AG10803 (cell line): ENCODE measurements around the gene KCNT1.

Experiments used
- DNase-seq: peaks from one replicate; pipeline ENCODE4 v3.0.0; 2010; ENCODE audit warnings: low read depth
- H3K4me3 ChIP-seq: 2 replicates; pipeline ENCODE4 v1.5.1; 2011; ENCODE audit warnings: mild to moderate bottlenecking, low read length, control low read depth
- CTCF ChIP-seq: conservative IDR thresholded peaks from 2 replicates; pipeline ENCODE4 v1.5.1; 2011; ENCODE audit warnings: mild to moderate bottlenecking, low read length, control low read depth, inconsistent platforms

KCNT1 gene

DNA sequence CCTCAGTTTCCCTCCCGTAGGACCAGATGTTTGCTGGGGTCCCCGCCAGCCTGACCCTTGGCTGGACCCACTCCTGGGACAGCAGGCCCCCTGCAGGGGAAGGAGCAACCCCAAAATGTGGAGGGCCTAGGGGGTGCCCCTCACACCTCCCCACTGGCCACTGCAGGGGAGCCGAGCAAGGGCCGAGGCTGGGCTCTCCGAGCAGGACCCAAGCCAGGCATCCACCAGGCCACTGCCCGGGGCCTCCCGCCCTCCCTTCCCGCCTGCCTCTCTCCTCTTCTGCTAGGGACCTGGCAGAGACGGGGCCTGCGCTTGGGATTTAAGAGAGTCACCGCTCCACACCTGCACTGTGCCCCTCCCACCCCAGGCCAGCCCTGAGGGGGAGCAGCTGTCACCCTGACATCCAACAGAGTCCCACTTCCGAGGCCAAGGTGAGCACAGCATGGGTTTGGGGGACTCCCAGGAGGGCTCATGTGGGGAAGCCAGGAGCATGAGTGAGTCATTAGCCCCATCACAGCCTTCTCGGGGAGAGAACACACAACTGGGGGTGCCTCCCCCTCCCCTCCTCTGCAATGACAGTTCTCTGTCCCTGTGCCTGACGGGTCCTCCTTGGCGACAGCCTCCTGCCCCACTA lies 18.5 kb upstream of the KCNT1 start:
- DNase-seq, result no peak
- TF ChIP-seq CTCF, result no peak

DNA sequence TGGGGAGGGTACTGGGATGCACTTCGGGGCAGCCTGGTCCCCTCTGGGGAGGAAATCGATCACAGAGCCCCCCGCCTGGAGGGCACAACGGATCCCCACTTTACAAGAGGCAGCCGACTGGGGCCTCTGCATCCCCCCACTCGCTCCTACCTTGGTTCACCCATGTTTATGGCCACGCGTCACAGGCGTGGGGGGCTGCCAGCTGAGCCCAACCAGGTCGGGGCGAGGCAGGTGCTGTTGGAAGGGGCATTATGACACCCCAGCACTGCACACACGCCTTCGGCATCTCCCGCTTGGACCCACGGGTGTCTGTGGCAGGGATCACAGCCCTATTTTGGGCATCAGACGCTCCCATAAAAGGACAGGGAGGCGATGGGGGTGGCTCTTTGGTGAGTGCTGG lies 17.3 kb upstream of the KCNT1 start:
- no peak for DNase-seq
- TF ChIP-seq CTCF, result no peak
- H3K4me3 ChIP-seq, result no peak overlapping the region

More for the DNA sequence above, 18.5 kb upstream of the KCNT1 start:
- H3K4me3 ChIP-seq, result no peak overlapping the region

GRCh38 chr9:135687216-135687615 lies 14.8 kb upstream of the KCNT1 start:
- no peak overlapping the region for H3K4me3 ChIP-seq
- TF ChIP-seq CTCF, result no peak
- DNase-seq, result no peak

DNA sequence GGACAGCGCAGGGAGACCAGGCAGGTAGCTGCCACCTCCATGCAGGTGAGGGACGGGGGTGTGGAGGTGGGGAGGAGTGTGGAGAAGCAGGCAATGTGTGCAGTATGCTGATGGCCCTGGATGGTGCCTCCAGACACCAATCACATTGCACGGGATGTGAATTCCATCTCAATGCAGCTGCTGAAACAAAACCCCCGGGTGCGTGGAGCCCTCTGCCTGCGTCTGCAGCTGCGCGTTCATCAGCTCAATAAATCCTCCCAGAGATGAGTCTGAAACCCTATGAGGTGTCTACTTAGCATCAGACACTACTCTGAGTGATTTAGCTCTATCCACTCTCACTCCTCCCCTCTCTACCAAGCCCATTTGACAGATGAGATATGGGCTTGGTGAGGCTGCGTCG lies 13.0 kb upstream of the KCNT1 start:
- no peak overlapping the region for H3K4me3 ChIP-seq
- TF ChIP-seq CTCF, result no peak
- no peak for DNase-seq

GRCh38 chr9:135690836-135691570 lies 11.0 kb upstream of the KCNT1 start:
- H3K4me3 ChIP-seq, result no peak overlapping the region
- no peak for DNase-seq
- no peak for TF ChIP-seq CTCF

- TF ChIP-seq CTCF, result no peak
- no peak for DNase-seq
- no peak overlapping the region for H3K4me3 ChIP-seq
These were observed 9.6 kb upstream of the KCNT1 start for GRCh38 chr9:135692410-135692809.

DNA sequence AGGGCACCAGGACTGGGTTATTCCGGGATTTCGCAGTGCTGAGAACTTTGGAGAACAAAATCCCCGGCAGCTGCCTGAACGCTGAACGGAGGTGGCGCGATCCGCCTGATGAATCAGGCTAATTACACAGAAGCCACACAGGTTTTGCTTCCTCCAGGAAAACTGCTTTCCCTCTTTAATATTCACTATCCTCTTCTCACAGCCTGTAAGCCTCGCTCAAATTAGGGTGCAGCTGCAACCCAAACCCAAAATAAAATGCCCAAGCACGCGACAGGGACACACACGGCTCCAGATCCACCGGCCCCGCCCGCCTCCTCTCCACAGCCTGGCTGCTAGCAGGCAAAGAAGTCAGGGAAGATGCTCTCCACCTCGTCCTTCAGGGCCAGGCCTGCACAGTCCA lies 8.7 kb upstream of the KCNT1 start:
- DNase-seq, result no peak
- no peak overlapping the region for H3K4me3 ChIP-seq
- no peak for TF ChIP-seq CTCF
